Measurements from ENCODE around the gene GALNT8.

GRCh38 chr12:4810219-4810671 lies 90.0 kb downstream of the GALNT8 start:
- TF ChIP-seq POLR2AphosphoS5 (IDR thresholded peaks at IDR 0.05) = no peak
- no peak for TF ChIP-seq CTCF (IDR thresholded peaks at IDR 0.05)
- TF ChIP-seq EP300 (IDR thresholded peaks at IDR 0.05) = no peak
